Smooth muscle cell (in vitro differentiated cells): ENCODE measurements around the gene ATP9A. TPM values are rescaled to one million over a fixed set of nuclear protein-coding genes. Genes with fewer than 3 reads are reported as not detected.

Source experiments
- DNase-seq: peaks from one replicate; lab custom pipeline; 2025; ENCODE audit not compliant: unreplicated experiment; lab: John Stamatoyannopoulos, UW
- H2AFZ ChIP-seq: fragments of 200-600 bp; sonication (generic); 2 replicates; pipeline ENCODE4 v1.6.0; 2016; ENCODE audit warnings: antibody characterized with exemption, low read depth, mild to moderate bottlenecking
- H3F3A ChIP-seq: fragments of 200-600 bp; sonication (generic); 2 replicates; pipeline ENCODE4 v1.6.0; 2017; ENCODE audit warnings: antibody characterized with exemption, low read depth
- H3K27ac ChIP-seq: fragments of 200-600 bp; sonication (generic); 2 replicates; pipeline ENCODE4 v1.5.1; 2016; ENCODE audit warnings: low read depth, mild to moderate bottlenecking
- H3K27me3 ChIP-seq: fragments of 200-600 bp; sonication (generic); 2 replicates; pipeline ENCODE4 v1.6.1; 2016; ENCODE audit warnings: low read depth, mild to moderate bottlenecking
- H3K36me3 ChIP-seq: fragments of 200-600 bp; sonication (generic); 2 replicates; pipeline ENCODE4 v1.5.1; 2016; ENCODE audit warnings: low read depth
- H3K4me1 ChIP-seq: fragments of 200-600 bp; sonication (generic); 2 replicates; pipeline ENCODE4 v1.5.1; 2016; ENCODE audit warnings: low read depth
- H3K4me2 ChIP-seq: fragments of 200-600 bp; sonication (generic); 2 replicates; pipeline ENCODE4 v1.6.0; 2016; ENCODE audit warnings: mild to moderate bottlenecking
- H3K4me3 ChIP-seq: fragments of 200-600 bp; sonication (generic); 2 replicates; pipeline ENCODE4 v1.5.1; 2016; ENCODE audit warnings: mild to moderate bottlenecking
- H3K79me2 ChIP-seq: fragments of 200-600 bp; sonication (generic); 2 replicates; pipeline ENCODE4 v1.6.0; 2016; ENCODE audit warnings: low read depth, mild to moderate bottlenecking
- H3K9ac ChIP-seq: fragments of 200-600 bp; sonication (generic); 2 replicates; pipeline ENCODE4 v1.6.0; 2016; ENCODE audit warnings: low read depth
- H3K9me3 ChIP-seq: fragments of 200-600 bp; sonication (generic); replicated peaks from 2 replicates; pipeline ENCODE4 v1.5.1; 2016; ENCODE audit warnings: low read depth
- H4K20me1 ChIP-seq: fragments of 200-600 bp; sonication (generic); 2 replicates; pipeline ENCODE4 v1.6.0; 2016; ENCODE audit warnings: low read depth
- CTCF ChIP-seq: fragments of 200-600 bp; sonication (generic); IDR thresholded peaks from 2 replicates; pipeline ENCODE4 v1.5.1; 2017; ENCODE audit warnings: borderline replicate concordance, mild to moderate bottlenecking, antibody characterized with exemption; ENCODE audit not compliant: insufficient read depth, poor library complexity, severe bottlenecking
- WGBS: methylation state at CpG from one replicate; pipeline ENCODE4 v1.1.7; 2016; ENCODE audit warnings: low lambda C conversion rate; 5-methylcytosine and 5-hydroxymethylcytosine counted together
- polyA plus RNA-seq: library from polyadenylated mRNA; unstranded; fragments of >200 nt; fragmentation: Nextera tagmentation; extraction: Ambion mirVana; gene quantifications from 2 replicates; pipeline ENCODE4 v1.2.1, GENCODE V29; 2016
- total RNA-seq: library from RNA; depleted of rRNA; stranded (reverse); fragments of >200 nt; gene quantifications from 2 replicates; pipeline ENCODE4 v1.2.3, GENCODE V29; 2014

ATP9A gene
- total and polyA plus RNA-seq, 2 experiments from 2014 or later: 3.4 to 8.0 TPM

- H3K36me3 ChIP-seq: no peaks in the 10 kb centered on the region
- peaks cover 24% of the 10 kb centered on the region for H4K20me1 ChIP-seq
- H3K27me3 ChIP-seq: no peaks in the 10 kb centered on the region
- peak overlapping the region; percentile 62 for H3K4me3 ChIP-seq
- no peak for TF ChIP-seq CTCF
- WGBS: 5% methylated on average over 9 of the region's 9 CpGs
- H3K79me2 ChIP-seq: peaks cover 20% of the 10 kb centered on the region
- H3K4me1 ChIP-seq: peaks cover 14% of the 10 kb centered on the region
- peak overlapping the region; percentile 99 for H3K9ac ChIP-seq
- peak overlapping the region; percentile 100 for H3K27ac ChIP-seq
- no peak for DNase-seq
- H2AFZ ChIP-seq: no peak overlapping the region
- H3K4me2 ChIP-seq: peak overlapping the region; percentile 96
- no peaks in the 10 kb centered on the region for H3K9me3 ChIP-seq
- peaks cover 31% of the 10 kb centered on the region for H3F3A ChIP-seq
Observed at GRCh38 chr20:51563174-51563485, 205.1 kb downstream of the ATP9A start.

DNA sequence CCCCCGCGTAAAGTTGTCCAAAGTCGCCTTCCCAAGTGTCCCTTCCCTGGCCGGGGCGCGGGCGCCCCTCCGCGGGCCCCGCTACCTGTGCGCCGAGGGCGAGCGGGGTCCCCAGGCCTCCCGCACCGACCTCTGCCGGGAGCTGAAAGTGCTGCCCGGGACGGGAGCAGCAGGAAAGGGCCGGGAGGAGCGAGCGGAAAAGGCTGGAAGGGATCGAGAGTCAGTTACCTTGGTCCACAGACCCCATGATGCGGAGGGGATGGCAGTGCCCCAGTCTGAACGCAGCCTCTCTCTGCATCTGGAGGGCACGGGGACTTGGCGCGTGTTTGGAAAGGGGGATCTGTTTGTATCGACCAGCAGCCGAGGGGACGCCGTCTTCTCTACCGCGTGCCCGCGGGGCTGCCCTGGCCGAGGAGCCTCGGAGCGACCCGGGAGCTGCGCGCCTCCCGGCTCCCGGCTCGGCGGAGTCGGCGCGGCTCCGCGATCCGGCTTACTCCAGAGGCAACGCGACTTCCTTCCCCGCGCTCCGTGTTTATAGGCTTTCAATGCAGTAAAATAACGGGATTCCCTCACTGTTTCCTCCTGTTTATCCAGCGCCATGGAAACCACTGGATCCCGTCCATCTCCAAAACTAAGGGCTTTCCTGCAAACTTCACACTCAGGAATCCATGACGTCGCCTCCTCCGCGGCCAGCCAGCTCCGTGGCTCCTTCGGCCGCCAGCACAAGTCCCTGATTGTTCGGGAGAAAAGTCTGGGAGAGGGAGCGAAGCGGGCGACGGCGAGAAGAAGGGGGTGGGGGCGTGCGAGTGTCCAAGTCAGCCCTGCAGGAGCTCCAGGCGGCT lies 205.6 kb downstream of the ATP9A start:
- Histone ChIP-seq H3K9ac (peak overlapping the region; percentile 99), H3F3A (peaks cover 31% of the 10 kb centered on the region), H3K79me2 (peaks cover 26% of the 10 kb centered on the region), H4K20me1 (peaks cover 24% of the 10 kb centered on the region), H2AFZ (peak overlapping the region; percentile 2), H3K9me3 (no peaks in the 10 kb centered on the region), H3K4me3 (peak overlapping the region; percentile 62), H3K27ac (peak overlapping the region; percentile 100), H3K36me3 (no peaks in the 10 kb centered on the region), H3K4me2 (peak overlapping the region; percentile 96), H3K4me1 (peaks cover 14% of the 10 kb centered on the region), H3K27me3 (no peaks in the 10 kb centered on the region)
- DNase-seq: peak; percentile 88
- under 1% methylated on average over 76 of the region's 76 CpGs for WGBS
- no peak for TF ChIP-seq CTCF

- WGBS: 2% methylated on average over 10 of the region's 10 CpGs
- H3K4me2 ChIP-seq: peak overlapping the region; percentile 96
- H2AFZ ChIP-seq: peak overlapping the region; percentile 2
- peak overlapping the region; percentile 100 for H3K27ac ChIP-seq
- H3K4me3 ChIP-seq: peak overlapping the region; percentile 62
- H3K36me3 ChIP-seq: no peaks in the 10 kb centered on the region
- peaks cover 31% of the 10 kb centered on the region for H3F3A ChIP-seq
- no peaks in the 10 kb centered on the region for H3K9me3 ChIP-seq
- DNase-seq: no peak
- no peaks in the 10 kb centered on the region for H3K27me3 ChIP-seq
- H4K20me1 ChIP-seq: peaks cover 24% of the 10 kb centered on the region
- no peak for TF ChIP-seq CTCF
- peak overlapping the region; percentile 99 for H3K9ac ChIP-seq
- H3K79me2 ChIP-seq: peaks cover 32% of the 10 kb centered on the region
- peaks cover 14% of the 10 kb centered on the region for H3K4me1 ChIP-seq
Observed at GRCh38 chr20:51562027-51562331, 206.2 kb downstream of the ATP9A start.
